H9 (cell line): ENCODE measurements around the gene MACC1. TPM values are rescaled to one million over a fixed set of nuclear protein-coding genes. Genes with fewer than 3 reads are reported as not detected.

Experiments
- DNase-seq: peaks from one replicate; pipeline ENCODE4 v3.0.0-alpha.2; 2017
- H2AFZ ChIP-seq: one replicate; pipeline ENCODE4 v1.6.1; 2013; ENCODE audit warnings: mild to moderate bottlenecking, low read length, control low read depth, moderate library complexity
- H2AK5ac ChIP-seq: 2 replicates; pipeline ENCODE4 v1.6.1; 2013; ENCODE audit warnings: low read length, control low read depth, mixed read lengths; ENCODE audit not compliant: insufficient read length
- H2BK120ac ChIP-seq: one replicate; pipeline ENCODE4 v1.6.1; 2013; ENCODE audit warnings: low read depth, mild to moderate bottlenecking, low read length, control low read depth, inconsistent platforms; ENCODE audit not compliant: poor library complexity, severe bottlenecking
- H2BK12ac ChIP-seq: 2 replicates; pipeline ENCODE4 v1.6.1; 2013; ENCODE audit warnings: low read length, control low read depth, mixed read lengths, low read depth; ENCODE audit not compliant: insufficient read length
- H2BK15ac ChIP-seq: 2 replicates; pipeline ENCODE4 v1.6.1; 2013; ENCODE audit warnings: low read depth, low read length, control low read depth
- H2BK20ac ChIP-seq: one replicate; pipeline ENCODE4 v1.6.1; 2013; ENCODE audit warnings: low read depth, mild to moderate bottlenecking, low read length, control low read depth, inconsistent platforms; ENCODE audit not compliant: poor library complexity, severe bottlenecking
- H2BK5ac ChIP-seq: 2 replicates; pipeline ENCODE4 v1.6.1; 2013; ENCODE audit warnings: low read length, control low read depth, mixed read lengths; ENCODE audit not compliant: insufficient read length
- H3K14ac ChIP-seq: 2 replicates; pipeline ENCODE4 v1.6.1; 2013; ENCODE audit warnings: low read length, control low read depth; ENCODE audit not compliant: insufficient read depth
- H3K18ac ChIP-seq: 2 replicates; pipeline ENCODE4 v1.6.1; 2013; ENCODE audit warnings: low read depth, mild to moderate bottlenecking, mixed read lengths, low read length, control low read depth; ENCODE audit not compliant: insufficient read length
- H3K23ac ChIP-seq: 2 replicates; pipeline ENCODE4 v1.6.1; 2013; ENCODE audit warnings: low read length, control low read depth, mixed read lengths, low read depth; ENCODE audit not compliant: insufficient read length
- H3K23me2 ChIP-seq: 2 replicates; pipeline ENCODE4 v1.6.1; 2013; ENCODE audit warnings: low read depth, mild to moderate bottlenecking, mixed read lengths, low read length, control low read depth; ENCODE audit not compliant: insufficient read length, poor library complexity, severe bottlenecking
- H3K27ac ChIP-seq: 2 replicates; pipeline ENCODE4 v1.5.1; 2013; ENCODE audit warnings: low read length, control low read depth, mixed read lengths, low read depth; ENCODE audit not compliant: insufficient read length
- H3K27me3 ChIP-seq: 2 replicates; pipeline ENCODE4 v1.6.1; 2013; ENCODE audit warnings: low read length, control low read depth, inconsistent platforms; ENCODE audit not compliant: insufficient read depth
- H3K4ac ChIP-seq: 2 replicates; pipeline ENCODE4 v1.6.1; 2013; ENCODE audit warnings: low read depth, mild to moderate bottlenecking, control low read depth, inconsistent platforms, low read length, moderate library complexity
- H3K4me1 ChIP-seq: 2 replicates; pipeline ENCODE4 v1.6.1; 2013; ENCODE audit warnings: low read length, control low read depth, inconsistent platforms; ENCODE audit not compliant: insufficient read depth
- H3K4me2 ChIP-seq: 2 replicates; pipeline ENCODE4 v1.6.1; 2013; ENCODE audit warnings: low read length, control low read depth, mixed read lengths; ENCODE audit not compliant: insufficient read length, insufficient read depth
- H3K56ac ChIP-seq: 2 replicates; pipeline ENCODE4 v1.6.1; 2013; ENCODE audit warnings: low read depth, mild to moderate bottlenecking, mixed read lengths, low read length, control low read depth; ENCODE audit not compliant: insufficient read length
- H3K79me1 ChIP-seq: 2 replicates; pipeline ENCODE4 v1.6.1; 2013; ENCODE audit warnings: low read depth, mild to moderate bottlenecking, moderate library complexity, low read length, control low read depth, inconsistent platforms; ENCODE audit not compliant: insufficient read depth, poor library complexity, severe bottlenecking
- H3K79me2 ChIP-seq: 2 replicates; pipeline ENCODE4 v1.6.1; 2013; ENCODE audit warnings: low read length, control low read depth, inconsistent platforms; ENCODE audit not compliant: insufficient read depth
- H3K9ac ChIP-seq: 2 replicates; pipeline ENCODE4 v1.6.1; 2013; ENCODE audit warnings: low read length, control low read depth, mixed read lengths; ENCODE audit not compliant: insufficient read length; ENCODE audit errors: extremely low read depth
- H3K9me3 ChIP-seq: one replicate; pipeline ENCODE4 v1.6.1; 2013; ENCODE audit warnings: low read depth, low read length, inconsistent platforms; ENCODE audit not compliant: control insufficient read depth
- H3T11ph ChIP-seq: one replicate; pipeline ENCODE4 v1.6.1; 2013; ENCODE audit warnings: mild to moderate bottlenecking, low read length, control low read depth, inconsistent platforms
- H4K20me1 ChIP-seq: one replicate; pipeline ENCODE4 v1.6.1; 2013; ENCODE audit not compliant: control insufficient read depth, insufficient read length, insufficient read depth
- H4K5ac ChIP-seq: 2 replicates; pipeline ENCODE4 v1.6.1; 2013; ENCODE audit warnings: low read depth, mild to moderate bottlenecking, mixed read lengths, low read length, control low read depth; ENCODE audit not compliant: insufficient read length
- H4K8ac ChIP-seq: replicated peaks from 2 replicates; pipeline ENCODE4 v1.6.1; 2013; ENCODE audit warnings: low read length, control low read depth, mixed read lengths, low read depth; ENCODE audit not compliant: insufficient read length
- H4K91ac ChIP-seq: 2 replicates; pipeline ENCODE4 v1.6.1; 2013; ENCODE audit warnings: low read depth, mild to moderate bottlenecking, moderate library complexity, mixed read lengths, low read length, control low read depth; ENCODE audit not compliant: insufficient read length
- H3K27ac Mint-ChIP-seq, 3 experiments: 2 replicates in 2 of 3; 3 replicates in 1 of 3; pipeline ENCODE4 v1.8.0; 2020 to 2021; ENCODE audit warnings: mixed read lengths in 3 of 3, mild to moderate bottlenecking in 1 of 3, moderate library complexity in 1 of 3
- H3K27me3 Mint-ChIP-seq: 2 replicates; pipeline ENCODE4 v1.8.0; 2021; ENCODE audit warnings: low read depth, mild to moderate bottlenecking, moderate library complexity, mixed read lengths
- H3K36me3 Mint-ChIP-seq, 3 experiments: 2 replicates in 2 of 3; 3 replicates in 1 of 3; pipeline ENCODE4 v1.8.0; 2020 to 2021; ENCODE audit warnings: low read depth in 3 of 3, mixed read lengths in 3 of 3; ENCODE audit not compliant: insufficient read depth in 1 of 3
- H3K4me1 Mint-ChIP-seq, 2 experiments: 2 replicates each; pipeline ENCODE4 v1.8.0; 2020; ENCODE audit warnings: mixed read lengths in 2 of 2
- H3K4me3 Mint-ChIP-seq, 2 experiments: 2 replicates in 1 of 2; 3 replicates in 1 of 2; pipeline ENCODE4 v1.8.0; 2020 to 2021; ENCODE audit warnings: mild to moderate bottlenecking in 2 of 2, mixed read lengths in 2 of 2, moderate library complexity in 1 of 2
- H3K9me3 Mint-ChIP-seq, 2 experiments: 2 replicates in 1 of 2; 3 replicates in 1 of 2; pipeline ENCODE4 v1.8.0; 2020; ENCODE audit warnings: mild to moderate bottlenecking in 2 of 2, mixed read lengths in 2 of 2, moderate library complexity in 1 of 2
- CTCF ChIP-seq: fragments of 200-600 bp; sonication (generic); conservative IDR thresholded peaks from 3 replicates; pipeline ENCODE4 v1.8.0; 2021; ENCODE audit warnings: antibody characterized with exemption, mild to moderate bottlenecking
- WGBS: extraction: QIAGEN DNeasy Blood & Tissue Kit; methylation state at CpG from one replicate; pipeline ENCODE4 v1.1.7; 2013; ENCODE audit warnings: missing lambda C conversion rate, low lambda C conversion rate, mixed read lengths; ENCODE audit not compliant: insufficient read length; ENCODE audit errors: extremely low coverage; 5-methylcytosine and 5-hydroxymethylcytosine counted together
- total RNA-seq: library from RNA; stranded (reverse); gene quantifications from 2 replicates; pipeline ENCODE4 v1.2.1, GENCODE V29; 2021

MACC1 gene
- total RNA-seq, 1 experiment from 2014 or later = 11.0 TPM

GRCh38 chr7:20132585-20132984 is 84.6 kb downstream of the MACC1 start:
- H3K27ac Mint-ChIP-seq = peak overlapping the region in 1 of 3 experiments; percentile 68; a peak in 1 of 7 replicates
- H3K9me3 Mint-ChIP-seq = no peaks in the 10 kb centered on the region
- no CpG with 5 or more reads among the region's 2 CpGs for WGBS

More at GRCh38 chr7:20132585-20132984, 84.6 kb downstream of the MACC1 start:
- no peak for TF ChIP-seq CTCF
- Histone ChIP-seq H4K91ac (no peak overlapping the region), H4K20me1 (no peaks in the 10 kb centered on the region), H2BK120ac (no peak overlapping the region), H3K79me1 (no peaks in the 10 kb centered on the region), H3K56ac (no peak overlapping the region), H3K27me3 (no peaks in the 10 kb centered on the region), H2BK5ac (no peak overlapping the region), H3K4me1 (peaks cover 2% of the 10 kb centered on the region; the same call in 1 of the 2 replicates), H3K79me2 (0 out of 2 replicates have a peak, but pooled peaks cover 2% of the 10 kb centered on the region), H3K27ac (peak overlapping the region; percentile 26), H3K9me3 (no peaks in the 10 kb centered on the region), H2BK15ac (no peak overlapping the region), H3K23me2 (no peaks in the 10 kb centered on the region), H4K8ac (no peak overlapping the region), H3K4me2 (no peak overlapping the region), H2BK12ac (no peak overlapping the region), H2AK5ac (no peak overlapping the region), H3K18ac (no peak overlapping the region), H2BK20ac (no peak overlapping the region), H3K14ac (no peak overlapping the region), H3K4ac (no peak overlapping the region), H3T11ph (no peak overlapping the region), H2AFZ (no peak overlapping the region), H4K5ac (no peak overlapping the region), H3K9ac (no peak overlapping the region), H3K23ac (no peak overlapping the region)
- Mint-ChIP-seq H3K27me3 (no peaks in the 10 kb centered on the region), H3K36me3 (peaks cover 7 to 9% (median 8%) of the 10 kb centered on the region in 3 experiments; a peak in 6 of 7 replicates), H3K4me1 (peaks cover 11 to 39% of the 10 kb centered on the region in 2 experiments), H3K4me3 (no peak overlapping the region)
- DNase-seq = no peak
